Measurements from ENCODE around the gene MYO3B. TPM values are rescaled to one million over a fixed set of nuclear protein-coding genes. Genes with fewer than 3 reads are reported as not detected.

MYO3B gene
- total RNA-seq, 4 donors from 2014 or later: 0.09 to 9.1 TPM; not detected in 2

- TF ChIP-seq POLR2A (IDR thresholded peaks at IDR 0.05): no peak
- TF ChIP-seq, protein P1, sequence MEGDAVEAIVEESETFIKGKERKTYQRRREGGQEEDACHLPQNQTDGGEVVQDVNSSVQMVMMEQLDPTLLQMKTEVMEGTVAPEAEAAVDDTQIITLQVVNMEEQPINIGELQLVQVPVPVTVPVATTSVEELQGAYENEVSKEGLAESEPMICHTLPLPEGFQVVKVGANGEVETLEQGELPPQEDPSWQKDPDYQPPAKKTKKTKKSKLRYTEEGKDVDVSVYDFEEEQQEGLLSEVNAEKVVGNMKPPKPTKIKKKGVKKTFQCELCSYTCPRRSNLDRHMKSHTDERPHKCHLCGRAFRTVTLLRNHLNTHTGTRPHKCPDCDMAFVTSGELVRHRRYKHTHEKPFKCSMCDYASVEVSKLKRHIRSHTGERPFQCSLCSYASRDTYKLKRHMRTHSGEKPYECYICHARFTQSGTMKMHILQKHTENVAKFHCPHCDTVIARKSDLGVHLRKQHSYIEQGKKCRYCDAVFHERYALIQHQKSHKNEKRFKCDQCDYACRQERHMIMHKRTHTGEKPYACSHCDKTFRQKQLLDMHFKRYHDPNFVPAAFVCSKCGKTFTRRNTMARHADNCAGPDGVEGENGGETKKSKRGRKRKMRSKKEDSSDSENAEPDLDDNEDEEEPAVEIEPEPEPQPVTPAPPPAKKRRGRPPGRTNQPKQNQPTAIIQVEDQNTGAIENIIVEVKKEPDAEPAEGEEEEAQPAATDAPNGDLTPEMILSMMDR (IDR thresholded peaks at IDR 0.05): no peak
- DNase-seq: no peak
- no peaks in the 10 kb centered on the region for H3K9me3 ChIP-seq
- intact Hi-C loops (cut with DNase I; ENCODE audit: low total_unique reads): no loop called here
- no peak overlapping the region for H3K27ac ChIP-seq
- H3K4me3 ChIP-seq: no peak overlapping the region
- no peaks in the 10 kb centered on the region for H3K27me3 ChIP-seq
- no peaks in the 10 kb centered on the region for H3K4me1 ChIP-seq
- no peaks in the 10 kb centered on the region for H3K36me3 ChIP-seq
Observed at GRCh38 chr2:170155723-170156253, 22.2 kb upstream of the MYO3B start.

GRCh38 chr2:170156592-170156991, 21.4 kb upstream of the MYO3B start:
- intact Hi-C loops (cut with DNase I; ENCODE audit: low total_unique reads): no loop called here
- Histone ChIP-seq H3K27me3 (no peaks in the 10 kb centered on the region), H3K4me3 (no peak overlapping the region), H3K36me3 (no peaks in the 10 kb centered on the region), H3K4me1 (no peaks in the 10 kb centered on the region), H3K27ac (no peak overlapping the region), H3K9me3 (no peaks in the 10 kb centered on the region)
- DNase-seq: no peak
- TF ChIP-seq, protein P1 (IDR thresholded peaks at IDR 0.05): no peak
- TF ChIP-seq POLR2A (IDR thresholded peaks at IDR 0.05): no peak

- Histone ChIP-seq H3K9me3 (no peaks in the 10 kb centered on the region), H3K27me3 (no peaks in the 10 kb centered on the region), H3K27ac (no peak overlapping the region), H3K4me1 (no peaks in the 10 kb centered on the region), H3K4me3 (no peak overlapping the region), H3K36me3 (no peaks in the 10 kb centered on the region)
- DNase-seq: no peak
- no peak for TF ChIP-seq POLR2A (IDR thresholded peaks at IDR 0.05)
- TF ChIP-seq, protein P1 (IDR thresholded peaks at IDR 0.05): no peak
- intact Hi-C loops (cut with DNase I; ENCODE audit: low total_unique reads): no loop called here
Observed at GRCh38 chr2:170157025-170157684, 20.8 kb upstream of the MYO3B start.

DNA sequence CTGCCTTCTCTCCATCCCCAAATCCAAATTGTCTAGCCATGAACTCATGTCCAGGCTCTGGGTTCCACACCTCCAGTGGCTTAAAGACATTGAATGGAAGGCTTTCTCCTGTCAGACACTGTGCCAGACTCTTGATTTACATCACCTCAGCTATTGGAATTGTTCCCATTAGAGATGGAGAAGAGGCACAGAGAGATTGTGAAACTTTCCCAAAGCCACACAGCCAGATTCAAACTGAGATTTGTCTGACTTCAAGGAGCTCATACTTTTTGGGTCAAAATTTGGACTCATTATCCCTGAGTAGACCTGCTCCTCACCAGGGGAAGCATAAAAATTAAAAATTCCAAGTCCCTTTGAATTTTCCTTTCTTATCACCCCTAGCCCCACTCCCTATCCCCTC, 18.9 kb upstream of the MYO3B start:
- Histone ChIP-seq H3K27me3 (no peaks in the 10 kb centered on the region), H3K4me1 (no peaks in the 10 kb centered on the region), H3K36me3 (no peaks in the 10 kb centered on the region), H3K4me3 (no peak overlapping the region), H3K27ac (no peak overlapping the region), H3K9me3 (no peaks in the 10 kb centered on the region)
- no peak for DNase-seq
- TF ChIP-seq, protein P1 (IDR thresholded peaks at IDR 0.05): no peak
- TF ChIP-seq POLR2A (IDR thresholded peaks at IDR 0.05): no peak
- intact Hi-C loops (cut with DNase I; ENCODE audit: low total_unique reads): no loop called here

DNA sequence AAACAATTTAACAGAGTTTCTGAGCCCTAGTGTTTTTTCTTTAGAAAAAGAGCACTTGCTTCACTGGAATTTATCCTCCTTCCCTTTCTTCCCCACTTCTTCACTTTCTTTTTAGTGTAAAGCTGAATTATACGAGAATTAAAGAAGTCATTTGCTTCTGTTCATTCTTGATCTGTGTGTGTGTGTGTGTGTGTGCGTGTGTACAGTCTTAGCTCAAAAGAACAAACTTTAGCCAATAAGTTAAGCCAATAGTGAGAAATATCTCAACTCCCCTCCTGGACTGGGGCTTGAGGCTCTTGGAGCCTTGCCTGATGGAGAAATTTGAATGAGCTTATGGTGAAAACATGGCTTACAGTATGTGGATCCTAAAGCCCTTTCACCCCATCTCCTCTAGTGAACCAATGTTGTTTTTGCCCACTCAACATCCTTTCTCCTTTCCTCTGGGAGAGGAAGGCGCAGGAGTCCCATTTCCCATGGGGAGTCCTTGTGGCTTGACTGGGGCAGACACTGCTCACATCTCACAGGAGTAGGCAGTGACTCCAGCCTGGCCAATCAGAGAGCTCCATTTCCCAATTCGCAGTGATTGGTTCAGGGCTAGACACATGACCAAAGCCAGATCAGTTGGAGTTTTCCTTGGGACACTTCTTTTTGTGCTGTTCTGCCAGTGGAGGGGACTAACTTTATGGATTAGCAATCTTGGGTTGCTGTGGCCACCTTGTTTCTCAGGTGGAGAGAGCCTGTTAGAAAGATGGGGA, 16.3 kb upstream of the MYO3B start:
- H3K4me3 ChIP-seq: no peak overlapping the region
- H3K9me3 ChIP-seq: no peaks in the 10 kb centered on the region
- H3K27ac ChIP-seq: no peak overlapping the region
- intact Hi-C loops (cut with DNase I; ENCODE audit: low total_unique reads): no loop called here
- H3K36me3 ChIP-seq: no peaks in the 10 kb centered on the region
- no peak for TF ChIP-seq POLR2A (IDR thresholded peaks at IDR 0.05)
- TF ChIP-seq, protein P1 (IDR thresholded peaks at IDR 0.05): no peak
- no peaks in the 10 kb centered on the region for H3K27me3 ChIP-seq
- H3K4me1 ChIP-seq: no peaks in the 10 kb centered on the region
- no peak for DNase-seq

Data from uterus (tissue), 4 donors.